ENCODE results near the gene PCDHB6. TPM values are rescaled to one million over a fixed set of nuclear protein-coding genes. Genes with fewer than 3 reads are reported as not detected.
"Not testable (repeated sequence)": the region's sequence is repeated elsewhere in the genome, so short reads cannot be mapped to it uniquely, and the experiment has no call there.

The PCDHB6 gene
- polyA plus RNA-seq, 1 experiment = 0.26 TPM

- H3K27me3 ChIP-seq (ENCODE audit: control insufficient read depth, insufficient read depth, low read length); DNase-seq (ENCODE audit: low read depth); H3K4me3 ChIP-seq (ENCODE audit: low read depth, low read length); POLR2A ChIA-PET; CTCF ChIA-PET; H3K36me3 ChIP-seq (ENCODE audit: control insufficient read depth, insufficient read depth, low read length): not testable (repeated sequence)
These were observed 30.0 kb downstream of the PCDHB6 start for GRCh38 chr5:141179876-141180275.

DNA sequence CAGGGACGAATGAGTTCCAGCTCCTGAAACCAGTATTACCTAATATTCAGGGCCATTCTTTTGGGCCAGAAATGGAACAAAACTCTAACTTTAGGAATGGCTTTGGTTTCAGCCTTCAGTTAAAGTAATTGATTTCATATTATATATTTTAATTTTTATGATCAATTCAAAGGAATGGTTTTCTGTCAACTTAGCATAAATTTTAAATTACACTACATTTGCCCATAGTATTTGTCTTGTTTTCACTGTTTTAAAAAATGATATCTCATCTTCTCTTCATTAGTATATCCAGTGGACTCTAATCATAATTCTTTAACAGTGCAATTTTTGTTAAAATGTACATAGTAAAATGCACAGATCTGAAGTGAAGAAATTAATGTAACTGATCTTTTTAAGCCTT lies 30.5 kb downstream of the PCDHB6 start:
- Histone ChIP-seq H3K36me3 (ENCODE audit: control insufficient read depth, insufficient read depth, low read length) (no peaks in the 10 kb centered on the region), H3K27me3 (ENCODE audit: control insufficient read depth, insufficient read depth, low read length) (no peaks in the 10 kb centered on the region), H3K4me3 (ENCODE audit: low read depth, low read length) (no peak overlapping the region)
- POLR2A ChIA-PET = no interaction called here
- no peak for TF ChIP-seq CTCF (IDR thresholded peaks at IDR 0.05; ENCODE audit: insufficient read depth, low read depth, low read length)
- CTCF ChIA-PET = interaction anchor here (1.0 kb wide), 1 partner anchor 13 kb away, joined by 3 read pairs; no protein-coding TSS in a partner anchor
- DNase-seq (ENCODE audit: low read depth) = no peak

DNA sequence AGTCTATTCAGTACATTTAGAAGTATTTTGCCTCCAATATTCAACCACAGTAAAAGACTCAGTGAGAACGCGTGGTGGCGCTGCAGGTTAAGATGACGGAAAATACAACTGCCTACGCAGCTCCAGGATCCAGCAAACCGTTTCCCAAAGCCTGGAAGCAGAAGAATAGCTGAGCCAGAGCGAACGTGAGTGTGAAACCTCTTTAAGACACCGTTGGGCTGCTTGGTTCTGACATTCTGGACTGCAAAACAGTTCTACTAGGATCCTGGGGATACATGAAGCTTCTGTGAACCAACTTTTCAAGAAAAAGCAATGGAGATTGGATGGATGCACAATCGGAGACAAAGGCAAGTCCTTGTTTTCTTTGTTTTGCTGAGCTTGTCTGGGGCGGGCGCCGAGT lies 32.4 kb downstream of the PCDHB6 start, which contains the start of gene PCDHB16:
Gene PCDHB16 (plus strand): TSS at position 140 of the 400 bp plus-strand sequence. CDS start 173 bp downstream, at position 313.
- peak; percentile 33 for TF ChIP-seq CTCF (IDR thresholded peaks at IDR 0.05; ENCODE audit: insufficient read depth, low read depth, low read length)
- Histone ChIP-seq H3K27me3 (ENCODE audit: control insufficient read depth, insufficient read depth, low read length) (no peaks in the 10 kb centered on the region), H3K4me3 (ENCODE audit: low read depth, low read length) (peak within 1 kb of the TSS; percentile 2; the same call in 1 of the 2 replicates), H3K36me3 (ENCODE audit: control insufficient read depth, insufficient read depth, low read length) (no peaks in the 10 kb centered on the region)
- ChIA-PET CTCF (interaction anchor here (0.6 to 1.6 kb wide), 10 partner anchors 9 to 409 kb away, joined by 3 to 5 read pairs (median 3); partner anchors contain the start of genes PCDHB10, PCDHB7 and PCDHGB7), POLR2A (no interaction called here)
- no peak for DNase-seq (ENCODE audit: low read depth)

DNA sequence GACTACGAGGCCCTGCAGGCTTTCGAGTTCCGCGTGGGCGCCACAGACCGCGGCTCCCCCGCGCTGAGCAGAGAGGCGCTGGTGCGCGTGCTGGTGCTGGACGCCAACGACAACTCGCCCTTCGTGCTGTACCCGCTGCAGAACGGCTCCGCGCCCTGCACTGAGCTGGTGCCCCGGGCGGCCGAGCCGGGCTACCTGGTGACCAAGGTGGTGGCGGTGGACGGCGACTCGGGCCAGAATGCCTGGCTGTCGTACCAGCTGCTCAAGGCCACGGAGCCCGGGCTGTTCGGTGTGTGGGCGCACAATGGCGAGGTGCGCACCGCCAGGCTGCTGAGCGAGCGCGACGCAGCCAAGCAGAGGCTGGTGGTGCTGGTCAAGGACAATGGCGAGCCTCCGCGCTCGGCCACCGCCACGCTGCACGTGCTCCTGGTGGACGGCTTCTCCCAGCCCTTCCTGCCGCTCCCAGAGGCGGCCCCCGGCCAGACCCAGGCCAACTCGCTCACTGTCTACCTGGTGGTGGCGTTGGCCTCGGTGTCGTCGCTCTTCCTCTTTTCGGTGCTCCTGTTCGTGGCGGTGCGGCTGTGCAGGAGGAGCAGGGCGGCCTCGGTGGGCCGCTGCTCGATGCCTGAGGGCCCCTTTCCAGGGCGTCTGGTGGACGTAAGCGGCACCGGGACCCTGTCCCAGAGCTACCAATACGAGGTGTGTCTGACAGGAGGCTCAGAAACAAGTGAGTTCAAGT lies 34.4 kb downstream of the PCDHB6 start:
- CTCF ChIA-PET, POLR2A ChIA-PET: not testable (repeated sequence)

GRCh38 chr5:141186897-141187512 lies 37.1 kb downstream of the PCDHB6 start, which contains the start of gene PCDHB9:
Gene PCDHB9 (plus strand): TSS chr5:141187161. CDS start chr5:141187319, 158 bp downstream.
- ChIA-PET CTCF (interaction anchor here (0.7 to 2.2 kb wide), 8 partner anchors 12 to 379 kb away, joined by 3 to 8 read pairs (median 3); partner anchors contain the start of genes PCDHB11, PCDHB6, PCDHGB3 and TAF7), POLR2A (interaction anchor here (0.6 kb wide), 1 partner anchor 405 kb away, joined by 4 read pairs; no protein-coding TSS in a partner anchor)
- peak within 1 kb of the TSS; percentile 31 for H3K4me3 ChIP-seq (ENCODE audit: low read depth, low read length)
- H3K36me3 ChIP-seq (ENCODE audit: control insufficient read depth, insufficient read depth, low read length) = no peaks in the 10 kb centered on the region
- H3K27me3 ChIP-seq (ENCODE audit: control insufficient read depth, insufficient read depth, low read length) = no peaks in the 10 kb centered on the region
- no peak for DNase-seq (ENCODE audit: low read depth)
- TF ChIP-seq CTCF (IDR thresholded peaks at IDR 0.05; ENCODE audit: insufficient read depth, low read depth, low read length) = peak; percentile 50

More for the DNA sequence above, 34.4 kb downstream of the PCDHB6 start:
- not testable (repeated sequence) for DNase-seq (ENCODE audit: low read depth); H3K27me3 ChIP-seq (ENCODE audit: control insufficient read depth, insufficient read depth, low read length); H3K36me3 ChIP-seq (ENCODE audit: control insufficient read depth, insufficient read depth, low read length); H3K4me3 ChIP-seq (ENCODE audit: low read depth, low read length)

GRCh38 chr5:141188682-141189081 lies 38.8 kb downstream of the PCDHB6 start:
- POLR2A ChIA-PET; H3K4me3 ChIP-seq (ENCODE audit: low read depth, low read length); H3K27me3 ChIP-seq (ENCODE audit: control insufficient read depth, insufficient read depth, low read length); H3K36me3 ChIP-seq (ENCODE audit: control insufficient read depth, insufficient read depth, low read length); CTCF ChIA-PET; DNase-seq (ENCODE audit: low read depth): not testable (repeated sequence)

- CTCF ChIA-PET = not testable (repeated sequence)
These were observed 39.3 kb downstream of the PCDHB6 start for GRCh38 chr5:141189131-141189530.

More at GRCh38 chr5:141189131-141189530, 39.3 kb downstream of the PCDHB6 start:
- H3K4me3 ChIP-seq (ENCODE audit: low read depth, low read length); H3K36me3 ChIP-seq (ENCODE audit: control insufficient read depth, insufficient read depth, low read length); POLR2A ChIA-PET; DNase-seq (ENCODE audit: low read depth); H3K27me3 ChIP-seq (ENCODE audit: control insufficient read depth, insufficient read depth, low read length): not testable (repeated sequence)

All from BJ (cell line).